GM18517 (cell line): ENCODE results near the gene KLHDC7B.

Experiments
- ATAC-seq: cut with Tn5 transposase; IDR thresholded peaks from one replicate; pipeline ENCODE4 v1.9.1; 2021; ENCODE audit warnings: mild to moderate bottlenecking, moderate library complexity; ENCODE audit not compliant: unreplicated experiment

The KLHDC7B gene

DNA sequence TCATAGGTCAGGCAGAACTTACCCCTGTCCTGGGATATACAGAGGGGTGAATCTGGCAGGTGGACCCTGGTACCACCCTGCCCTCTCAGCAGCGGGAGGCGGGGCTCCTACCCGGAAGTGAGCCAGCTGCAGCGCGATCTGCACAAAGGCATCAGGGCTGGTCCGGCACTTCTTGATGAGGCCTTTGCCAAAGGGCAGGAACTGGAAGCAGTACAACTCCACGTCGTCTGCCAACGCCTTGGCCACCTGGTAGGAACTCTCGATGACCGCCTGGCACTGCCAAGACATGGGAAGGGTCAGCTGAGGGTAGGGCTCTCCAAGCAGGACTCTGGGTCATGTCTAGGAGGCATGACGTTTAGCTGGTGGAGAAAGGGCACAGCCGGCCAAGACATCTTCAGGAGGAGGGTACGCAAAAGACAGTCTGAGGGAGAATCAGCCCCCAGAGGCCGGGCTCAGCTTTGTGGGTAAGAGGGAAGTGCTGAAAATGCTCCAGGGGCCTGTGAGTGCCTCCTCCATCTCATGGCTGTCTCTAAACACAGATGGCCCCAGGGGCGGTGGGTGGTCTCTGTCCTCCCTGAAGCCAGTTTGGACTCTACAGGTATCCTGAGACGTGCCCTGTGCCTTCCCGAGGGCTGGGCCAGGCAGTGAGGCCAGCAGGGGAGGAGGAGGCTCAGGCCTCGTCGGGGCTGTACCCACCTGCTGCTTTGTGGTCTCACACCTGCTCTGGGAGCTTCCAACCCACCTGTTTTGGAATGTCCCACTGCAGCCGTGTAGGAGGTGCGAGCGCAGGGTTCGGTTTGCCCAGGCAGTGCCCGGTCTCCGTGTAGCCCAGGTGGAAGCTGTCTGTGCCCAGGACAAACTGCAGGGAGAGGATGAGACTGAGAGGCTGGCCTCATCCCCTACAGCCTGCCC, 25.8 kb downstream of the KLHDC7B start:
- no peak for ATAC-seq

DNA sequence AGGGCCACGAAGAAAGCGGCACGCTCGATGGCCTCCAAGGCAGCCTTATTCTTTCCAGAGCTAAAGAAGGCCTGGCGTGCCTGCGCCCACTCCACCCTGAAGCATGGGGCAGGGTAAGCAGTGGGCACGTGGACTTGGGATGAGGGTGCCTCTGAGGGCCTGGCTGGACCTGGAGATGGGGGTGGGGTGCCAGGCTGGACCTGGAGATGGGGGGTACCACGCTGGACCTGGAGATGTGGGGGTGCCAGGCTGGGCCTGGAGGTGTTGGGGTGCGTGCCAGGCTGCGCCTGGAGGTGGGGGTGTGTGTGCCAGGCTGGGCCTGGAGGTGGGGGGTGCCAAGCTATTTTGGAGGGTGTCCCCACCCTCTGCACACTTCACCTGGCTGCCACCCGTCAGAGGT, 27.3 kb downstream of the KLHDC7B start:
- no peak for ATAC-seq

DNA sequence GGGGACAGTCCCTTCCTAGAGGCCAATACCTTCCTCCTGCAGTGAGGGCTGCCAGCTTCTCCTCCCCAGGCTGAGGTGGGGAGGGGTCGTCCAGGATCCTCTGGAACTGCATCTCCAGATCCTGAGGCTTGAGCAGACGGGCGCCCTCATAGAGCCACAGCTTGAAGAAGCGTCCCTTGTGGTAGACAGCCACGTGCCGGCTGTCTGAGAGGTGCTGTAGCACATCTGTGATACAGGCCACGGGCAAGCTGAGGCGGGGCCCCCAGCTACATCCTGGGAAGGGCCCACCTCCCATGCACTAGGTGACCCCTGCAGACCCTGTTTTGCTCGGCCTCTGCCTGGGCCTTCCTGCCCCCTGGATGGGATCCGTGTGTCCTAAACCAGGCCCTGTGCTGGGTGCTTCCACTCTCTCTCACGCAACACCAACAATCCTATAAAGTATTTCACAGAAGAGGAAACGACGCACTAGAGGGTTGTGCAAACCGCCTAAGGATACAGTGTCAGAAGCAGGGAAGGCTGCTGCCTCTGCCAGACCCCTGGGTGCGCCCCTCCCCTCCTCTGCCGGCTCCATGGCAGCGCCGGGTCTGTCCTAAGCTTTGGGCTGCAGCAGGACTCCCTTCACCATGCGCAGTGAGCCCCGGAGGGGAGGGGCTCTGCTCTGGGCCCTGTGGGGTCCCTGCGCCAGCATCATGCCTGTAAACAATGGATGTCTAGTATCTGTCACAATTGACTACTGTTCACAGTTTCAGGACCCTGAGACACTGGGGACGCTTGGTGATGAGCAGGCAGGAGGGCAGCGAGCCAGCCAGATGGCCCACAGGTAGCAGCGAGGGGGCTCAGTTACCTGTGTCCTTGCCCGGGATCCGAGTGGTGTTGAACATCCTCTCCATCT, 28.0 kb downstream of the KLHDC7B start:
- ATAC-seq, result no peak

DNA sequence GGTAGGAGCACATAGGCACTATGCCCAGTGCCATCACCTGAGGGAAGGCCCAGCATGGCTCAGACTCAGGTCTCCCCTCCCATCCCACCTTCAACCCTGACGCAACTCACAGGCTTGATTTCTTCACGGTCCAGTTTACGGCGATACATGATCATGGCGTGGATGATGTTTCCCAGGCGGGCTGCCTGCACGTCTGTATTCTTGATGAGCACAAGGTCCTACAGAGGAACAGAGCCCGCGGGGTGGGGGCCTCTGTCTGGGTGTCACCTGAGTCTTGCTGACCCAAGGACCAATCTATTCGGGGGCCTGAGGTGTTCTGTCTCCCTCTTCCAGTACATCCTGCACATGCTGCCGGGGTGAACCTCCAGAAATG, 28.7 kb downstream of the KLHDC7B start:
- no peak for ATAC-seq

DNA sequence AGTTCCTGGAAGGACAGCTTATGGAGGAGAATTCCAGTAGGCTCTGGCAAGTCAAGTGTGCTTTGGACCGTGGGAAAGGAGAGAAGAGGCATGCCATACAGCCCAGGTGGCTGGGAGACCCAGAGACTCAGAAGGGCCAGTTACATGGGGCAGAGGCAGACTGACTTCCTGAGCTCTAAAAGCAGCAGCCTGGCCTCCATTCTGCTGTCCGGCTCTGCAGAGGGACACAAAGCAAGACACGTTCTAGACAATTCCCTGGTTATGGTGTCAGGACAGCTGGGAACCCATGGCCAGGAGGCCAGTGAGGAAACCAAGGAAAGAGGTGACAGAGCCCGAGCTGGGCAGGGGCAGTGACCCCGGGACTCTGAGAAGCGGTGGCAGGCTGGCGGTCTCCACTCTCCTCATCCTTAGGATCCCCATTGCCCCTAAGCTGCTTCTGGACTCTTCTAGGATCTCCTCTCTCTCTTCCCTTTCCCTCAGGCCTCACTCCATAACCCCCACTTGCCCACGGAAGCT, 29.8 kb downstream of the KLHDC7B start:
- ATAC-seq, result no peak

DNA sequence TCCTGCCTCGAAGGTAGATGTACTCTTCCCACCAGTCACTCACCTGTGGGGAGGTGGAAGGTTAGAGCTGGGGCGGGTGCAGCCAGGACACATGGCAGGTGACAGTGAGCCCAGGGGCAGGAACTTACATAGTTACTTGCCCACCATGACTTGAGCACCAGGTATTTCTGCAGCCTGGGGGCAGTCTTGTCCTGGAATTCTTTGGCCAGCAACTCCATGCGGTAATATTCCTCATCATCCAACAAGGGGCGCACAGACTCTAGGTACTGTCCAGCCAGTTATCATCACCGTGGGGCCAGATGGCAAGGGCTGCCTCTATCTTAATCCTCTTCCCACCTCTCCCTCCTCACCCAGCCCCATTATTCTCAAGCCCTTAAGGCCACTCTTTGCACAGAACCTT, 30.4 kb downstream of the KLHDC7B start:
- ATAC-seq, result no peak

DNA sequence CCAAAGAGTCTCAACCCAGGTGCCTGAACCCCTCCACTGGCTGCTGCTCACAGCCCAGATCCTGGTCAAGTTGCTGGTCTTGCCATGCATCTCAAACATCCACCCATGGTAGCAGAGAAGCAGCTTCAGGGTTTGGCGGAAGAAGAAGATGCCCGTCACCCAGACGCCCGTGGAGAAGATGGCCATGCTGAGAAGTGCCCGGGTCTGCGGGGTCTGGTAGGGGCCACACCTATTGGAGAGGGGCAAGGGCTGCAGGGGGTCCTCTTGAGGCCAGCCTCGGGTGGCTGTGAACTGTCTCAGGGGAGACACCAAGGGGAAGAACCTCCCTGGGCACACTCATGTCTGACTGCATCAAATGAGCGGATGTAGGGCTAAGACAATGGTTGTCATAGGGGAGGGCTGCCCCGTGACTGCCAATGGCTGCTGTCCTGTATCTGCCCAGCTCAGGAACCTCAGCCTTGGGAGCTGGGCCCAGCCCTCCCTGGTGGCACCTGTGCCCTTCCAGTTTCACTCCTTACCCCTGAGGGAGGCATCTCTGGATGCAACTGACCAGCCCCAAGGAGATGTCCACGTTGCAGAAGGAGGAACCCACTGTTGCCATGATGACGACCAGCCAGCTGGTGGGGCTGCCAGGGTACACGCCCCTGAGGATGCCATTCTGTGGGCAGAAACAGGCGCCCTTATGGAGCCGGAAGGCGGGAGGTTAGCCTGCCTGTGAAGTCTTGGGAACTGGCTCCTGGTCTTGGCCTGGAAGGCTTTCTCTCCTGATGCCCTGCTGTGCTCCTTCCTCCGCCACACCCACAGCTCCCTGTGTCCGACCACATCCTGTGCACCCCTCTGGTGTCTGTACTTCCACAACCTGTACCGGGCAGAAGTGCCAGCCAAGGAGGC, 31.4 kb downstream of the KLHDC7B start:
- no peak for ATAC-seq

DNA sequence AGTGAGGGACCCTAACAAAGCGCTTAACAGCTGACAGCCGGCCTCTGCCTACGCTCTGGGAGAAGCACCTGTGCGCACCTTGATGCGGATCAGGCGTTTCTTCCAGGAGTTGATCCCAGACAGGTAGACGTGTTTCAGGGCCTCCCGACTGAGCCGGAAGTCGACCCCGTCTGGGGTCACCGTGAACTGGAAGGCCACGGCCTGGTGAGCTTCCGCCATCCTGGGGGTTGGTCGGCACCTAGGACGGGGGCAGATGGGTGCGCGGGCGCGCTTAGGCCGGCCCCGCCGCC, 31.9 kb downstream of the KLHDC7B start:
- ATAC-seq, result no peak

DNA sequence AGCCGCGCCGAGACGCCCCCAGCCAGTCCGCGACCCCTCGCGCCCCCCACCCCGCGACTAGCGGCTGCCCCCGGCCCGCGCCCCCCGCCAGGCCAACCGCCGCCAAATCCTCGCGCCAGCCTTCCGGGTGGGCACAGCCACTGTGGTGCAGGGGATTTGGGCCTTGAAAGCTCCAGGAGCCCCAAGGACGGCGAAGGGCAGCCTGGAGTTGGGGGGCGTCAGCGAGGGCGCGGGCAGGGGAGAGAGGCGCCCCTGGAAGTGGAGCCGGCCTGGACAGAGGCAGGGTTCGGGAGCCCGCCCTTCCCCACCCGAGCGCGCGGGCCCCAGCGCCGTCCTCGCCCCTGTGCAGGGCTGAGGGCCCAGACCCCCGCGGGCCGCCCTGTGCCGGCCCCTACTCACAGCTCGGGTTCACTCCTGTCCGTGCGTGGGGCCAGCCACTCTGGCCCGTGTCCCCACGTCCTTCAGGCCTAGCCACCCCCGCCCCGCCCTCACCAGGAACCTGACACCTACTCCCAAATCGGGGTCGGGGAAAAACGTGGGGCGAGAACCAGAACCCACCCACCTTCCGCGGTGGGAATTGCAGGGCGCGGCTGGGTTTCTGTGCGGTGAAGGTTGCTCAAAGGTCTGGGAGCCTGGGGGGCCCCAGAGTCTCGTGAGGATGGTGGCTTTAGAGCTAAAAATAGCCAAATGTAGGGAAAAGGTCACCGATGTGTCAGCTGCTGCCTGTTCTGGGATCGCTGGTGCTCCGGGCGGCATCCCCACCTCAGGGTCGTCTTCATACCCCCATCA, 32.5 kb downstream of the KLHDC7B start, which contains the start of gene CPT1B:
Gene CPT1B (minus strand): TSS at position 441 of the 789 bp plus-strand sequence. CDS start 512 bp downstream, outside the sequence.
- no peak for ATAC-seq

DNA sequence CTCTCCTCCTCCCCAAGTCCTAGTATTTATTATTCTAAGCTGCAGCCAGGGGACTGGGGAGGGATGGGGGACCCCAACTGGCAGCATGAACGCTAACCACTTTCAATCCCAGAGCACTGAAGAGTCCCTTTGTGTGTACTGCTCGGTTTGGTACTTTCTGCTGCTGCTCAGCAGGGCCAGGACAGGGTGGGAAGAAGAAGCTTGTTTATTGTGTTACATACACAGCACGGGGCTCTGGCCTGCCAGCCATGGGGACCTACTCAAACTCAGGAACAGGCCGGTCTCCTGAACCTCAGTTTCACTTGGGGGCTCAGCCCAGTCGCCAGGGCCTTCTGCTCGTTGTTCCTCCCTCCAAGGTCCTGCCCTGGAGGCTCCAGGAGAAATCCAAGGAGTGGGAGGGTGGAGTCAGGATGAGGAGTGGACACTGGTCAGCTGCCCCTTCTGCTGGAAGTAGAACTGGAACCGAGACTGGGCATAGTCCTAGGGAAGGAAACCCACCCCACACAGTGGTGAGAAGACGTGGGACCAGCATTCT, 33.1 kb downstream of the KLHDC7B start:
- ATAC-seq, result no peak

DNA sequence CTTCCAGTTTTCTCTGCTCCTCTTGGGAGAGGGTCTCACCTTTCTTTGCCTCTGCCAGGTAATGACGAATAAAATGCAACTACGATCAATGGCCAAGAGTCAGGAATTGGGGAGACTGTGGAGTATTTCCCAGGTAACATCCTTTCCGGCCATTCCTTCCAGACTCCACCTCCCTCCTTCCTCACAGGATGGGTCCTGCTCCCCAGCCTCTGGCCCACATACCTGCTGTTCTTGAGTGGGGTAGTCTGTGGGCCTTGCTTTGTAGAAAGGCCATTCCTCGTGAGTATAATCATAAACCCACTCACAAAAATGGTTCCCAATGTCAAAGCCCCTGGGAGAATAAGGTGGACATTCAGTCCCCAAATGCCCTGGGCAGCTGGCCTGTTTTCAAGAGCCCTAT, 34.1 kb downstream of the KLHDC7B start:
- no peak for ATAC-seq

DNA sequence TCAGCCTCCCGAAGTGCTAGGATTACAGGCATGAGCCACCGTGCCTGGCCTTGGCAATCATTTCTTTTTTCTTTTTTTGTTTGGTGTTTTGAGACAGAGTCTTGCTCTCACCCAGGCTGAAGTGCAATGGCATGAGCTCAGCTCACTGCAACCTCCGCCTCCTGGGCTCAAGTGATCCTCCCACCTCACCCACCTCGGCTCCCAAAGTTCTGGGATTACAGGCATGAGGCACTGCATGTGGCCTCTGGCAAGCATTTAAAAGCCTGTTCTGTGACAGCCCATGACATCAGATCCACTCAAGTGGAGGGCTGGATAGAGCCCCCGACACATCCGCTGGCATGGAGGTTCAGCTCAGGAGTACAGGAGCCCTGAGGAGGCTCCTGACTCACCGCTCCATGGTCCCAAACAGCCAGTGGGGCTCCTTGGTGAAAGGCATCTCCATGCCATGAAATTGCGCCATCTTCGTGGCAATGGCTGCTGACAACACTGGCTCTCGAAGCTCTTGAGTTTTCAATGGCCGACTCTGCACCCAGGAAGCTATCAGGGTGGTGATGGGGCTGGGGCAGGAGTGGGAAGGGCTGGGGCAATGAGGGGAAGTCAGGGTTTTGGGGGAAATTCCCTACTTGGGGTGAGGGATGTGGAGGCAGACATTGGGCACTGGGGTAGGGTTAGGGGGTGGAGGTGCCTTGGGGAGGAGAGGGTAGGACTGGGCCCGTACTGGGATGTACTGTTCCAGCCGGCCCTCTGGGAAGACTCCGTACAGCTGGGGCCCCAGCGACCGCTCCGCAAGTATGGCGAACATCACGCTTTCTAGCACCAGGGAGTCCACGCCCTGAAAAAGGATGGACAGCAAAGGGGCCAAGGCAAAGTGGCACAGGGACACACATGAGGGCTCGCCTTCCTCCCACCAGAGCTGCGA, 35.6 kb downstream of the KLHDC7B start:
- no peak for ATAC-seq

DNA sequence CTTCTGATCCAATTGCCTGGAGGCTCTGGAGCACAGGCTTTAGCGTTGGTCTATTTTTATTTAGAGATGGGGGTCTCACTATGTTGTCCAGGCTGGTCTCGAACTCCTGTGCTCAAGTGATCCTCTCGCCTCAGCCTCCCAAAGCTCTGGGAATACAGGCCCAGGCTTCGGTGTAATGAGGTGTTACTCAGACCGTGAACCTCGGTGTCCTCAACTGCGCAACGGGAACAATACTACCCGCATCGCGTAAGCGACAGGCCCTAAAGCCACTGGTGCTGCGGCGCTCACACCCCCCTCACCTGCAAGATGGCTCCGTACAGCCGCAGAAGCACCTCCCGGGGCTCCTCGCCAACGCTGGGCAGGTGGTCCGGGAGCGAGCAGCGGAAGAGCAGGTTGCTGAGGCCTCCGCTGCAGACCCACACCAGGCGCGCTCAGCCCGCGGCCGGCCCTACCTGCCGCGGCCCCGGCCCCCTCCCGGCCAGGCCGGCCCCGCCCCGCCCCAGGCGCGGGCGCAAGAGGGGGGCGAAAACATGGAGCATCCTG, 36.3 kb downstream of the KLHDC7B start:
- ATAC-seq, result no peak

DNA sequence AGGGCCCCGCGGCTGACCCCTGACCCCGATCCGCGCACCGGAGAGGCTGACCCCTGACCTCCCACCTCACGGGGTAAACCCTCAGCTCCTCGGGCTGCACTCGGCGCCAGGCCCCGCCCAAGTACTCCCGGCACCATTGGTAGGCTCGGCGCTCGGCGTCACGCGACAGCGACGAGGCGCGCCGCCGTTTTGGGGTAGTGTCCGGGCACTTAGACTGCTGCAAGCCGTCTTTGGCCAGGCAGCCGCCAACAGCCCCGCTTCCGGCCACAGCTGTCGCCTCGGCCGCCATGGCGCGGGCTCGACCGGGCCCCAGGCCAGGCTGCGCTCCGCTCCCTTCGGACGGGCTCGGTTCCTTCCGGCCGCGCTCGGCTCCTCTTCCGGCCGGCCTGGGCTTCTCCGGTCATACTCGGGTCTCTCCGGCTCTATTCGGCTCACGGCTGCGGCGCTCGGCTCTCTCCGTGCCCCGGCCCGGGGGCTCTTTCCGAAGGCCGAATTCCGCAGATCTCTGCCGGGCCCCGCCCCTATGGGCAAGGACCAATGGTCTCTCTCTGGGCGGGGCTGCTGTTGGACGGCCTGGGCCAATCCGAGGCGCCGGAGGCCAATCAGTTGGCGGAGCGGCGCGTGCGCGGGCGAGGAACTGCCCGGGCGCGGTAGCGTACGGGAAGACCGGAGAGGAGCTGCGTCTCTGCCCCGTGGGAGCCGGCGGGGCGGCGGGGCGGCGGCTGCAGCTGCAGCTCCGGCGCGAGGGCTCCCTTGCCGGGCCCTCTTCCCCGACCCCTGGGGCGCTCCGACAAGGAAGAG, 37.0 kb downstream of the KLHDC7B start, which contains the start of gene CHKB:
Gene CHKB (minus strand): TSS at position 357 of the 801 bp plus-strand sequence. CDS start 68 bp downstream, at position 289.
- ATAC-seq, result peak; percentile 89

DNA sequence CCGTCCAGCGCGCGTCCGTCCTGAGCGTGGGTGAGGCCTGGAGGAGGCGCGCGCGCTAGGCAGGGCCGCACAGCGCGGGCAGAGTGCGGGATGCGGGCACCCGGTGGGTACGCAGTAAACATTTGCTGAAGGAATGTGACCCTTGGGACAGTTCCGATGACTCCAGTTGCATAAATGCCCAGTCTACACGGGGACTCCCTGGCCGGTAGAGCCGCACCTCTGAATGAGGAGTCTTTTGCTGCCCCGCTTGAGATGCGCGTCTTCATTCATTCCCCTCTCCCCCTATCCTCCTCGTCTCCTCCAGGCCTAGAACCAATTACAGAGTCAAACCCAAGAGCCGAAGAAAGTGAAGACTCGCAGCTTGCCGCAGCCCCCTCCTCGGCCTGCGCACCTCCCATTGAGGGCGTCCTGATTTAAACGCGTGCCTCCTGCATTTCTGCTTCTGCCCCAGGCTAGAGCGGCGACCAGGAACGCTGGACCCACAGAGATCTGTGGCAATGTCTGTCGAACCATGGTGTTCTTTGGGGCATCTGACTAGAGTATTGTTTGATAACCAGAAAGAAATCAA, 37.7 kb downstream of the KLHDC7B start:
- ATAC-seq, result peak; percentile 33

DNA sequence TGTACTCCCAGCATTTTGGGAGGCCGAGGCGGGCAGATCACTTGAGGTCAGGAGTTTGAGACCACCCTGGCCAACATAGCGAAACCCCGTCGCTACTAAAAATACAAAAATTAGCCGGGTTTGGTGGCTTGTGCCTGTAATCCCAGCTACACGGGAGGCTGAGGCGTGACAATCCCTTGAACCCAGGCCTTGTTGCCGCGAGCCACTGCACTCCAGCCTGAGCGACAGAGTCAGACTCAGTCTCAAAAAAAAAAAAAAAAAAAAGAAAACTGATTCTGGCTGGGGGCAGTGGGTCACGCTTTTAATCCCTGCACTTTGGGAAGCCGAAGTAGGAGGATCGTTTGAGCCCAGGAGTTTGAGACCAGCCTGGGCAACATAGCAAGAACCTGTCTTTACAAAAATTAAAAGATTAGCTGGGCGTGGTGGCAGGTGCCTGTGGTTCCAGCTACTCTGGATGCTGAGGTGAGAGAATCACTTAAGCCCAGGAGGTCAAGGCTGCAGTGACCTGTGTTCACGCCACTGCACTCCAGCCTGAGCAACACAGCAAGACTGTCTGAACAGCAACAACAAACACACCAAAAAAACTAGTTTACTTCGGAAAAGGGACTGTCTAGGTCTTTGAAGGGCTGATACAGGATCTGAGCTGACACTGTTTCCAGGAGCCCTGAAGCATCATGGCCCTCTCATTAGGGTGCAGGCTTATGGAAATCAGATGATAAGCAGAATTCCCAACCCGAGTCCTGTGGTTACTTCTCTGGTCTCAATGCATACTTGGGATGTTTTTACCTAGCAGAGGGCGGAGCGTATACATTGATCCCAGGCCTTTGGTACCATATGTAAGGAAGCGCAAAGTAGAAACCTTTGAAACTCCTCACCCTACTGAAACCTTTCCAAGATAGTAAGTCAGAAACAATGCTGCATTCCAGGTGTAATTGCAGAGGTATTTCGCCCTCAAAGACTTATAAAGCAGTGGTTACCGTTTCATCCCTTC, 38.7 kb downstream of the KLHDC7B start:
- no peak for ATAC-seq
